Endothelial cell of umbilical vein (primary cell): ENCODE measurements around the gene GIGYF2. TPM values are rescaled to one million over a fixed set of nuclear protein-coding genes. Genes with fewer than 3 reads are reported as not detected.

Experiments used
- BruUV-seq: library from RNA; stranded (reverse); fragments of 400-500 nt; replicated peaks from 2 replicates; lab custom pipeline; 2021; lab: Mats Ljungman, UMichigan
- CTCF ChIA-PET: fragments of 300-600, 350-600 bp; sonication (Branson Sonifier 250); formaldehyde crosslinking; loops from one replicate; lab custom pipeline; 2021; ENCODE audit warnings: antibody characterized with exemption, inconsistent platforms; lab: Charles Lee
- POLR2A ChIA-PET: fragments of 300-600, 350-600 bp; sonication (Branson Sonifier 250); formaldehyde crosslinking; loops from one replicate; lab custom pipeline; 2021; ENCODE audit warnings: antibody characterized with exemption, inconsistent platforms; lab: Charles Lee
- DNase-seq: peaks from one replicate; pipeline ENCODE4 v3.0.0-alpha.2; 2011; ENCODE audit warnings: low read depth, low spot score
- FAIRE-seq: peaks from 2 replicates; lab custom pipeline; 2011; peaks lifted over from hg19 to GRCh38; lab: Jason Lieb, UNC
- H2AFZ ChIP-seq: 2 replicates; pipeline ENCODE4 v1.6.0; 2012; ENCODE audit warnings: low read depth, low read length, control low read depth, inconsistent platforms
- H3K27ac ChIP-seq: 2 replicates; pipeline ENCODE4 v1.5.1; 2011; ENCODE audit warnings: low read depth, mild to moderate bottlenecking, control low read depth, low read length, moderate library complexity; ENCODE audit not compliant: insufficient read depth
- H3K27me3 ChIP-seq, 2 experiments: 2 replicates each; pipeline versions ENCODE4 v1.6.0 to v1.6.1; 2011; ENCODE audit warnings: low read length in 2 of 2, mixed read lengths in 1 of 2; ENCODE audit not compliant: control insufficient read depth in 2 of 2, insufficient read depth in 2 of 2
- H3K36me3 ChIP-seq, 2 experiments: 2 replicates in 1 of 2; 3 replicates in 1 of 2; pipeline ENCODE4 v1.5.1; 2011; ENCODE audit warnings: low read length in 2 of 2, mild to moderate bottlenecking in 1 of 2, moderate library complexity in 1 of 2; ENCODE audit not compliant: control insufficient read depth in 2 of 2, insufficient read depth in 2 of 2; ENCODE audit errors: extremely low read depth in 1 of 2
- H3K4me1 ChIP-seq: 3 replicates; pipeline ENCODE4 v1.5.1; 2011; ENCODE audit warnings: mild to moderate bottlenecking, low read length; ENCODE audit not compliant: control insufficient read depth, insufficient read depth; ENCODE audit errors: extremely low read depth
- H3K4me2 ChIP-seq: 2 replicates; pipeline ENCODE4 v1.6.1; 2011; ENCODE audit warnings: low read length, control low read depth, mixed read lengths; ENCODE audit not compliant: insufficient read depth
- H3K4me3 ChIP-seq, 3 experiments: fragments of 200-600 bp in 1 of 3; sonication (generic), shearing (Covaris generic) in 1 of 3; replicated peaks in 1 of 3; 2 replicates each; pipeline ENCODE4 v1.5.1; 2011 to 2016; ENCODE audit warnings: control low read depth in 3 of 3, low read length in 3 of 3, mild to moderate bottlenecking in 2 of 3, inconsistent platforms in 1 of 3, low read depth in 1 of 3, moderate library complexity in 1 of 3; ENCODE audit not compliant: insufficient read depth in 1 of 3
- H3K79me2 ChIP-seq: 2 replicates; pipeline ENCODE4 v1.6.0; 2012; ENCODE audit warnings: low read length, inconsistent platforms; ENCODE audit not compliant: control insufficient read depth, insufficient read depth
- H3K9ac ChIP-seq: replicated peaks from 2 replicates; pipeline ENCODE3; 2011; ENCODE audit warnings: low read length, control low read depth; ENCODE audit not compliant: insufficient read depth; ENCODE audit errors: extremely low read depth
- H3K9me1 ChIP-seq: replicated peaks from 3 replicates; pipeline ENCODE4 v1.6.0; 2011; ENCODE audit warnings: mild to moderate bottlenecking, low read length; ENCODE audit not compliant: control insufficient read depth, insufficient read depth; ENCODE audit errors: extremely low read depth
- H3K9me3 ChIP-seq: replicated peaks from 2 replicates; pipeline ENCODE4 v1.5.1; 2012; ENCODE audit warnings: low read length, inconsistent platforms; ENCODE audit not compliant: control insufficient read depth, insufficient read depth
- H4K20me1 ChIP-seq: replicated peaks from 2 replicates; pipeline ENCODE3; 2011; ENCODE audit warnings: mild to moderate bottlenecking, low read length; ENCODE audit not compliant: control insufficient read depth, insufficient read depth; ENCODE audit errors: extremely low read depth
- CTCF ChIP-seq, 2 donors: IDR thresholded peaks; 1 replicate in 1 of 2; 2 replicates in 1 of 2; pipeline ENCODE4 v1.5.1; 2011; ENCODE audit warnings: low read length in 2 of 2, mild to moderate bottlenecking in 2 of 2, moderate library complexity in 2 of 2, control low read depth in 1 of 2, inconsistent platforms in 1 of 2, low read depth in 1 of 2; ENCODE audit not compliant: insufficient read depth in 1 of 2; ENCODE audit errors: extremely low read depth in 1 of 2
- EZH2 ChIP-seq: IDR thresholded peaks from 2 replicates; pipeline ENCODE4 v1.6.1; 2012; ENCODE audit warnings: borderline replicate concordance, low read depth, mild to moderate bottlenecking, moderate library complexity, low read length, inconsistent platforms; ENCODE audit not compliant: severe bottlenecking
- JUN ChIP-seq: IDR thresholded peaks from 2 replicates; pipeline ENCODE4 v1.6.1; 2011; ENCODE audit warnings: borderline replicate concordance, low read depth; ENCODE audit not compliant: insufficient read length, insufficient read depth
- MAX ChIP-seq: IDR thresholded peaks from 2 replicates; pipeline ENCODE4 v1.6.1; 2011; ENCODE audit not compliant: insufficient read depth, insufficient read length
- MYC ChIP-seq: IDR thresholded peaks from one replicate; pipeline ENCODE4 v1.6.1; 2011; ENCODE audit warnings: mild to moderate bottlenecking, low read depth, low read length
- POLR2A ChIP-seq: IDR thresholded peaks from 2 replicates; pipeline ENCODE4 v1.6.1; 2012; ENCODE audit warnings: low read depth, mild to moderate bottlenecking, control low read depth, low read length
- POLR2AphosphoS5 ChIP-seq: IDR thresholded peaks from 2 replicates; pipeline ENCODE4 v1.6.1; 2012; ENCODE audit warnings: low read depth, mild to moderate bottlenecking, control low read depth, low read length, moderate library complexity; ENCODE audit not compliant: insufficient read depth
- dilution Hi-C: fragments of 300-500 bp; cut with MboI; formaldehyde crosslinking; loops from one replicate; pipeline ENCODE4 v1.15.0; 2019; ENCODE audit warnings: low sequenced_read_pairs; ENCODE audit not compliant: extremely low pct_ligation_motif_present
- intact Hi-C: fragments of 100-400 bp; cut with micrococcal nuclease; formaldehyde crosslinking; loops from one replicate; pipeline ENCODE4 v1.10.0; 2022
- polyA plus RNA-seq, 4 experiments: library from polyadenylated mRNA; depleted of rRNA in 3 of 4; stranded (reverse) in 3 of 4; unstranded in 1 of 4; fragments of >200 nt; gene quantifications; 2 replicates each; pipeline versions ENCODE4 v1.2.1 to v1.2.3, GENCODE V29; 2011 to 2012; ENCODE audit warnings: missing spikeins in 1 of 4
- total RNA-seq: library from RNA; stranded (reverse); gene quantifications from 2 replicates; pipeline ENCODE4 v1.2.3, GENCODE V29; 2021

GIGYF2 gene
- total and polyA plus RNA-seq, 2 donors (not counting 3 experiments of a cell fraction or from before 2014, with no cell fraction given) = 22.9 to 56.4 TPM

GRCh38 chr2:232891621-232892071 lies 194.5 kb downstream of the GIGYF2 start:
- intact Hi-C loops (no loop called here), dilution Hi-C loops (no loop called here)
- no peaks in the 10 kb centered on the region for H3K9me1 ChIP-seq
- H3K9ac ChIP-seq = no peak overlapping the region
- H3K36me3 ChIP-seq = no peaks in the 10 kb centered on the region
- H3K79me2 ChIP-seq = no peaks in the 10 kb centered on the region
- FAIRE-seq = no peak
- no peak overlapping the region for H3K4me2 ChIP-seq
- TF ChIP-seq POLR2A (no peak), MAX (no peak), JUN (no peak), CTCF (IDR thresholded peaks at IDR 0.05; ENCODE audit: extremely low read depth in 1 of 2, insufficient read depth in 1 of 2, low read depth in 1 of 2, low read length in 2 of 2) (no peak), POLR2AphosphoS5 (no peak)
- no peaks in the 10 kb centered on the region for H3K4me1 ChIP-seq
- BruUV-seq = no TSS peak
- H3K9me3 ChIP-seq = no peaks in the 10 kb centered on the region
- POLR2A ChIA-PET = no interaction called here
- peak; percentile 41 for DNase-seq
- no peak overlapping the region for H2AFZ ChIP-seq
- H3K4me3 ChIP-seq = no peak overlapping the region
- H3K27ac ChIP-seq = no peak overlapping the region
- H3K27me3 ChIP-seq = no peaks in the 10 kb centered on the region
- CTCF ChIA-PET = interaction anchor here (0.6 to 1.7 kb wide), 2 partner anchors 137 to 303 kb away, joined by 3 to 6 read pairs; no protein-coding TSS in a partner anchor
- no peaks in the 10 kb centered on the region for H4K20me1 ChIP-seq

- no peaks in the 10 kb centered on the region for H3K36me3 ChIP-seq
- no peaks in the 10 kb centered on the region for H3K9me3 ChIP-seq
- TF ChIP-seq MYC (no peak), EZH2 (no peak)
- BruUV-seq = no TSS peak
- no peaks in the 10 kb centered on the region for H3K27me3 ChIP-seq
- intact Hi-C loops (no loop called here), dilution Hi-C loops (no loop called here)
- POLR2A ChIA-PET = no interaction called here
- no peak overlapping the region for H3K4me2 ChIP-seq
- H3K4me3 ChIP-seq = no peak overlapping the region
- H3K4me1 ChIP-seq = no peaks in the 10 kb centered on the region
- H3K9me1 ChIP-seq = no peaks in the 10 kb centered on the region
- H3K27ac ChIP-seq = no peak overlapping the region
- H2AFZ ChIP-seq = no peak overlapping the region
- CTCF ChIA-PET = no interaction called here
- H3K79me2 ChIP-seq = no peaks in the 10 kb centered on the region
- H4K20me1 ChIP-seq = no peaks in the 10 kb centered on the region
- no peak for FAIRE-seq
- DNase-seq = no peak
- no peak overlapping the region for H3K9ac ChIP-seq
Measured at GRCh38 chr2:232892221-232892620, 195.1 kb downstream of the GIGYF2 start.
